IgD-negative memory B cell (primary cell): ENCODE results near the gene WDR43. TPM values are rescaled to one million over a fixed set of nuclear protein-coding genes. Genes with fewer than 3 reads are reported as not detected.

Experiments used
- H3K27ac Mint-ChIP-seq, 3 donors: one replicate each; pipeline ENCODE4 v1.8.0; 2020 to 2022; ENCODE audit warnings: mild to moderate bottlenecking in 3 of 3, mixed read lengths in 3 of 3, moderate library complexity in 1 of 3
- H3K27me3 Mint-ChIP-seq: one replicate; pipeline ENCODE4 v1.8.0; 2021; ENCODE audit warnings: mixed read lengths
- H3K36me3 Mint-ChIP-seq: one replicate; pipeline ENCODE4 v1.8.0; 2020; ENCODE audit warnings: mild to moderate bottlenecking, mixed read lengths
- H3K4me1 Mint-ChIP-seq, 3 donors: one replicate each; pipeline ENCODE4 v1.8.0; 2020 to 2022; ENCODE audit warnings: mixed read lengths in 3 of 3, mild to moderate bottlenecking in 1 of 3
- H3K4me3 Mint-ChIP-seq, 4 donors: one replicate each; pipeline ENCODE4 v1.8.0; 2020 to 2022; ENCODE audit warnings: mild to moderate bottlenecking in 4 of 4, mixed read lengths in 4 of 4, moderate library complexity in 3 of 4
- H3K9me3 Mint-ChIP-seq, 3 donors: one replicate each; pipeline ENCODE4 v1.8.0; 2020 to 2021; ENCODE audit warnings: mixed read lengths in 3 of 3, mild to moderate bottlenecking in 1 of 3
- polyA plus RNA-seq: library from polyadenylated mRNA; unstranded; fragments of 300-500 nt; fragmentation: Illumina TruSeq; gene quantifications from one replicate; pipeline ENCODE4 v1.2.3, GENCODE V29; 2021

Gene WDR43
- polyA plus RNA-seq, result 38.0 TPM

GRCh38 chr2:28894470-28895188 is at the start of gene WDR43:
Gene WDR43 (plus strand): TSS chr2:28894667. CDS start chr2:28894699, 32 bp downstream.
- Mint-ChIP-seq H3K27me3 (no peaks in the 10 kb centered on the region), H3K4me1 (peaks cover 34 to 40% (median 35%) of the 10 kb centered on the region in 3 donors), H3K9me3 (peaks cover 0 to 2% (median 0%) of the 10 kb centered on the region in 3 donors), H3K36me3 (no peaks in the 10 kb centered on the region), H3K4me3 (peak within 1 kb of the TSS; percentile 86 to 97 (median 92)), H3K27ac (peak within 1 kb of the TSS; percentile 88 to 97 (median 91))

- H3K27ac Mint-ChIP-seq, result peak overlapping the region in 1 of 3 donors; percentile 3
Measured at GRCh38 chr2:28855193-28855592, 39.3 kb upstream of the WDR43 start.

GRCh38 chr2:28855977-28856376 is 38.5 kb upstream of the WDR43 start:
- H3K27ac Mint-ChIP-seq, result no peak overlapping the region

More at GRCh38 chr2:28855193-28855592, 39.3 kb upstream of the WDR43 start:
- Mint-ChIP-seq H3K4me1 (peaks cover 0 to 5% (median 0%) of the 10 kb centered on the region in 3 donors), H3K27me3 (no peaks in the 10 kb centered on the region), H3K4me3 (no peak overlapping the region), H3K36me3 (peaks cover 8% of the 10 kb centered on the region), H3K9me3 (no peaks in the 10 kb centered on the region)

GRCh38 chr2:28868611-28869010 is 25.9 kb upstream of the WDR43 start:
- peaks cover 23 to 36% (median 35%) of the 10 kb centered on the region in 3 donors for H3K4me1 Mint-ChIP-seq

More at GRCh38 chr2:28855977-28856376, 38.5 kb upstream of the WDR43 start:
- no peaks in the 10 kb centered on the region for H3K9me3 Mint-ChIP-seq
- H3K4me1 Mint-ChIP-seq, result peaks cover 0 to 9% (median 0%) of the 10 kb centered on the region in 3 donors
- H3K27me3 Mint-ChIP-seq, result no peaks in the 10 kb centered on the region
- H3K36me3 Mint-ChIP-seq, result peaks cover 8% of the 10 kb centered on the region
- H3K4me3 Mint-ChIP-seq, result no peak overlapping the region

GRCh38 chr2:28869494-28870145 is 24.8 kb upstream of the WDR43 start:
- H3K27me3 Mint-ChIP-seq, result no peaks in the 10 kb centered on the region
- peaks cover 5% of the 10 kb centered on the region for H3K36me3 Mint-ChIP-seq
- peak overlapping the region; percentile 95 to 99 (median 97) for H3K27ac Mint-ChIP-seq
- peak overlapping the region; percentile 97 to 100 (median 98) for H3K4me3 Mint-ChIP-seq
- H3K4me1 Mint-ChIP-seq, result peaks cover 24 to 31% (median 30%) of the 10 kb centered on the region in 3 donors
- H3K9me3 Mint-ChIP-seq, result no peaks in the 10 kb centered on the region

More at GRCh38 chr2:28868611-28869010, 25.9 kb upstream of the WDR43 start:
- peaks cover 5% of the 10 kb centered on the region for H3K36me3 Mint-ChIP-seq
- H3K27me3 Mint-ChIP-seq, result no peaks in the 10 kb centered on the region
- H3K9me3 Mint-ChIP-seq, result no peaks in the 10 kb centered on the region
- peak overlapping the region; percentile 56 to 100 (median 84) for H3K4me3 Mint-ChIP-seq
- H3K27ac Mint-ChIP-seq, result no peak overlapping the region

- Mint-ChIP-seq H3K27me3 (no peaks in the 10 kb centered on the region), H3K4me3 (peak within 1 kb of the TSS; percentile 97 to 100 (median 98)), H3K36me3 (peaks cover 2% of the 10 kb centered on the region), H3K4me1 (peaks cover 22 to 25% (median 24%) of the 10 kb centered on the region in 3 donors), H3K9me3 (no peaks in the 10 kb centered on the region), H3K27ac (peak within 1 kb of the TSS; percentile 95 to 99 (median 97))
Measured at GRCh38 chr2:28870146-28870891, 24.1 kb upstream of the WDR43 start, which contains the start of gene TRMT61B. Gene TRMT61B (minus strand): TSS chr2:28870309. CDS start chr2:28870277, 32 bp downstream.

- peaks cover 3% of the 10 kb centered on the region for H3K27me3 Mint-ChIP-seq
- peaks cover 3% of the 10 kb centered on the region for H3K36me3 Mint-ChIP-seq
- peak overlapping the region in 2 of 4 donors; percentile 97 to 100 for H3K4me3 Mint-ChIP-seq
- no peak overlapping the region for H3K27ac Mint-ChIP-seq
- peaks cover 21 to 22% (median 22%) of the 10 kb centered on the region in 3 donors for H3K4me1 Mint-ChIP-seq
- H3K9me3 Mint-ChIP-seq, result no peaks in the 10 kb centered on the region
Measured at GRCh38 chr2:28871620-28872019, 22.8 kb upstream of the WDR43 start.

- no peak overlapping the region for H3K27ac Mint-ChIP-seq
- no peak overlapping the region for H3K4me3 Mint-ChIP-seq
- H3K27me3 Mint-ChIP-seq, result peaks cover 6% of the 10 kb centered on the region
- H3K36me3 Mint-ChIP-seq, result peaks cover 2% of the 10 kb centered on the region
- H3K9me3 Mint-ChIP-seq, result no peaks in the 10 kb centered on the region
- H3K4me1 Mint-ChIP-seq, result no peaks in the 10 kb centered on the region
Measured at GRCh38 chr2:28880193-28880592, 14.3 kb upstream of the WDR43 start.

GRCh38 chr2:28893488-28893887 is 979 bp upstream of the WDR43 start:
- no peaks in the 10 kb centered on the region for H3K27me3 Mint-ChIP-seq
- H3K4me3 Mint-ChIP-seq, result peak overlapping the region in 2 of 4 donors; percentile 53 to 60
- peak overlapping the region in 2 of 3 donors; percentile 43 to 75 for H3K27ac Mint-ChIP-seq
- peaks cover 0 to 2% (median 0%) of the 10 kb centered on the region in 3 donors for H3K9me3 Mint-ChIP-seq
- H3K4me1 Mint-ChIP-seq, result peaks cover 26 to 31% (median 27%) of the 10 kb centered on the region in 3 donors
- H3K36me3 Mint-ChIP-seq, result no peaks in the 10 kb centered on the region

GRCh38 chr2:28895189-28895893 is 874 bp downstream of the WDR43 start:
- peaks cover 0 to 2% (median 0%) of the 10 kb centered on the region in 3 donors for H3K9me3 Mint-ChIP-seq
- H3K4me3 Mint-ChIP-seq, result peak overlapping the region; percentile 86 to 97 (median 90)
- no peaks in the 10 kb centered on the region for H3K36me3 Mint-ChIP-seq
- H3K27me3 Mint-ChIP-seq, result no peaks in the 10 kb centered on the region
- peaks cover 34 to 44% (median 36%) of the 10 kb centered on the region in 3 donors for H3K4me1 Mint-ChIP-seq
- H3K27ac Mint-ChIP-seq, result peak overlapping the region; percentile 81 to 89 (median 88)

- Mint-ChIP-seq H3K36me3 (no peaks in the 10 kb centered on the region), H3K27ac (peak overlapping the region in 1 of 3 donors; percentile 59), H3K4me3 (peak overlapping the region in 3 of 4 donors; percentile 67 to 94 (median 86)), H3K4me1 (peaks cover 39 to 54% (median 49%) of the 10 kb centered on the region in 3 donors), H3K27me3 (no peaks in the 10 kb centered on the region), H3K9me3 (peaks cover 0 to 2% (median 0%) of the 10 kb centered on the region in 3 donors)
Measured at GRCh38 chr2:28896906-28897305, 2.4 kb downstream of the WDR43 start.

- H3K36me3 Mint-ChIP-seq, result no peaks in the 10 kb centered on the region
- H3K4me1 Mint-ChIP-seq, result peaks cover 40 to 54% (median 49%) of the 10 kb centered on the region in 3 donors
- no peaks in the 10 kb centered on the region for H3K27me3 Mint-ChIP-seq
Measured at GRCh38 chr2:28898048-28898447, 3.6 kb downstream of the WDR43 start.

GRCh38 chr2:28901202-28901601 is 6.7 kb downstream of the WDR43 start:
- Mint-ChIP-seq H3K27me3 (no peaks in the 10 kb centered on the region), H3K4me1 (peaks cover 39 to 46% (median 45%) of the 10 kb centered on the region in 3 donors), H3K4me3 (peak overlapping the region in 2 of 4 donors; percentile 10 to 55), H3K36me3 (no peaks in the 10 kb centered on the region), H3K9me3 (no peaks in the 10 kb centered on the region), H3K27ac (no peak overlapping the region)

More at GRCh38 chr2:28898048-28898447, 3.6 kb downstream of the WDR43 start:
- Mint-ChIP-seq H3K9me3 (peaks cover 0 to 2% (median 0%) of the 10 kb centered on the region in 3 donors), H3K27ac (no peak overlapping the region), H3K4me3 (peak overlapping the region in 3 of 4 donors; percentile 3 to 94 (median 86))

GRCh38 chr2:28901841-28902240 is 7.4 kb downstream of the WDR43 start:
- no peaks in the 10 kb centered on the region for H3K27me3 Mint-ChIP-seq
- no peaks in the 10 kb centered on the region for H3K9me3 Mint-ChIP-seq
- no peak overlapping the region for H3K27ac Mint-ChIP-seq
- H3K4me3 Mint-ChIP-seq, result no peak overlapping the region
- H3K4me1 Mint-ChIP-seq, result peaks cover 34 to 43% (median 38%) of the 10 kb centered on the region in 3 donors
- no peaks in the 10 kb centered on the region for H3K36me3 Mint-ChIP-seq
